GM15510 (cell line): ENCODE data around the gene UTP14C.

Source experiments
- POLR2A ChIP-seq: IDR thresholded peaks from 3 replicates; pipeline ENCODE4 v1.6.1; 2011; ENCODE audit warnings: borderline replicate concordance; ENCODE audit not compliant: insufficient read length; ENCODE audit errors: extremely low read depth

Gene UTP14C

DNA sequence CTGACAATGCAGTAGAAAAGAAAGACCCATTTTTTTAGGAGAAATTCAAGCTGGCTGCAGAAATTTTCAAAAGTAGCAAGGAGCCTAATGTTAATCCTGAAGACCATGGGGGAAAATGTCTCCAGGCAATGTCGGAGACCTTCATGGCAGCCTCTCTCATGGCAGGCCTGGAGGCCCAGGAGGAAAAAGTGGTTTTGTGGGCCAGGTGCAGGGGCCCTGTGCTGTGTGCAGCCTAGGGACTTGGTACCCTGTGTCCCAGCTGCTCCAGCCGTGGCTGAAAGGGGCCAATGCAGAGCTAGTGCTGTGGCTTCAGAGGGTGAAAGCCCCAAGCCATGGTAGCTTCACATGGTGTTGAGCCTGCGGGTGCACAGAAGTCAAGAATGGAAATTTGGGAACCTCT is 8.2 kb upstream of the UTP14C start:
- no peak for TF ChIP-seq POLR2A

GRCh38 chr13:52020191-52020590 is 4.3 kb upstream of the UTP14C start:
- TF ChIP-seq POLR2A = no peak

DNA sequence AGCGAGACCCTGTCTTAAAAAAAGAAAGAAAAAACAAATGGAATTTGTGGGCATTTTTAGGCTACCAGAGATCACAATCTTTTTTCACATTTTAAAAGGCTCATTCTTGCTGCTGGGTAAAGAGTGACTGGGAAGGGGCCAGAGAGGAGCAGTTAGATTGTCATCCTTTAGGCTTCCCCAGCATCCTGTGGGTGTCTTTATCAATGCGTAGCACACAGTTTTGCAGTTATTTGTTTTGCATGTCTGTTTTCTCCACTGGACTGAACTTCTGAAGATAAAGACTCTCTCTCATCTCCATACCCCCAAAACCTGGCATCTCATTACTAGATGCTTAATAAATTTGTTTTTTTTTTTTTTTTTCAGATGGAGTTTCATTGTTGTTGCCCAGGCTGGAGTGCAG is 2.1 kb upstream of the UTP14C start:
- no peak for TF ChIP-seq POLR2A

DNA sequence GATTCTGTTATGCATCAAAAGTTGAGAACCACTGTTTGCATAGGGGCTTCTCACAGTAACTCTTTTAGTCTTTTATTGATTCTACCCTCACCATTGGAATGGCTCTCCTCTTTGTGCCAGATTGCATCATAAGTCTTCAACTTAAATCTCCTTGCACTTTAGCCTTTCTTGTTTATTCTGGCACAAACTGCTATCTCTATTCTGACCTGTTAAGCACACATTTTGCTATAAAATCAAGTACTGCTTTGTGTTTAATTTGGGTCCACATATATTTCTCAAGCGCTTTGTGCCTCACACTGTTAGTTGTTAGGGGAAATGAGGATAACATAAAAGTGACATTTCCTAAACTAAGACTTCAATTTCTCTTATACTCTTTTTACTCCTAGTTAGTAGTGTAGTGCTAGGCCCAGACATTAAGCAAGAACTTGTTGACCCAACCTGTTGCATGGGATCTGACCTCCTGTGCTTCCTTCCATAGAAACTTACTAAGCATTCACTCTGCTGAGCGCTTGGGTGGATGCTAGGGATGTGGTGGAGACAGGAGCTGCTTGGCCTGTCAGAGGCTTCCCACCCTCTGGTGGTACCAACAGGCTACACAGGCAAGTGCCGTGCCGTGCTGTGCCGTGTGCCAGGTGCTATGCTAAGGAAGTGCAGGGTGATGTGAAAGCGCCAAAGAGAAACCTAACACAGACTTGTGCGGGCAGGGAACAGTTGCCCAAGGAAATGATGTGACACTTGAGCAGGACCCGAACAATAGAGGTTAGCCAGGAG is 1.2 kb downstream of the UTP14C start:
- no peak for TF ChIP-seq POLR2A

DNA sequence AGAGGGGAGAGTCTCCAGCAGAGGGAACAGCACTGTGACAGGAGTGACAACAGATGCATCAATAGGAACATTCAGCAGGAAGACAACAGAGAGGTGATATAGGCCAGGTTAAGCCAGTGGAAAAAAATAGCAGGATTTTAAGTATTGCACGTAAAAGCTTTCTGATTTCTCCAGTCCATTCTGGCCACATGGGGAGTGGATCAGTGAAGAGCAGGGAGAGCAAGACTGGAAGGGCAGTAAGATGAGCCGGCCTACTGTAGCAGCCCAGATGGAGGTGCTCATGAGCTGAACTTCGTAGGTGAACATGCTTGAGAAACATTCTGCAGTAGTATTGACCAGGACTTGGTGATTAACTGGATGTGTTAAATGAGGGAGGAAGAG is 1.7 kb downstream of the UTP14C start:
- TF ChIP-seq POLR2A = no peak

DNA sequence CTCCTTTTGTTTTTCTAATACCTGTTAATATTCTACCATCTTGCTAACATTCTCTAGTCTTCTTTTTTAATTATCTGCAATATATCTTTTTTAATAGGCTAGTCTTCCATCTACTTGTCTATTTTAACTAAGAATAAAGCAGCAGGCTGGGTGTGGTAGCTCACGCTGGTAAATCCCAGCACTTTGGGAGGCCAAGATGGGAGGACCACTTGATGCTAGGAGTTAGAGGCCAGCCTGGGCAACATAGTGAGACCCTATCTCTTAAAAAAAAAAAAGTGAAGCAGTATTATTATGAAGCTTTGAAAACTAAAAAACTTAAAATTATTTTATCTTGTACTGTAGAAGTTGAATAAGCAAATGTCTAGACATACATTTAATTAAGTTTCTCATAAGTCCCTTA is 3.3 kb downstream of the UTP14C start:
- no peak for TF ChIP-seq POLR2A

GRCh38 chr13:52029569-52029968 is 5.1 kb downstream of the UTP14C start:
- no peak for TF ChIP-seq POLR2A

DNA sequence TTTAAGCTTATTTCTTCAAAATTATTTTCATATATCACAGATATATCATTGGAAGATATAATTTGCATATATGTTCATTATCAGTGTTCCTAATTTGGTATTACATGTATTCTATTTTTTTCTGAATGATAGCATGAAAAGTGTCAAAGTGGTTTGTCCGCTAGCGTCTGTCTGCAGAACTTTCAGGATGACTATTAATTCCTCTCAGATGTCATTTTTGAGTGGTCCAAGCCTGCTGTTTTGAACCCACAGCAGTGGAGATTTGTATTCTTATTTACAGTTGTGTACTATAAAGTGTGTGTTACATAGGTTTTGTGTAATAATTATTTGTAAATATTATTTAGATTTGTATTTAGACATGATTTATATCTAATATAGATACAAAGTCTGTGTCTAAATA is 8.5 kb downstream of the UTP14C start:
- TF ChIP-seq POLR2A = no peak

DNA sequence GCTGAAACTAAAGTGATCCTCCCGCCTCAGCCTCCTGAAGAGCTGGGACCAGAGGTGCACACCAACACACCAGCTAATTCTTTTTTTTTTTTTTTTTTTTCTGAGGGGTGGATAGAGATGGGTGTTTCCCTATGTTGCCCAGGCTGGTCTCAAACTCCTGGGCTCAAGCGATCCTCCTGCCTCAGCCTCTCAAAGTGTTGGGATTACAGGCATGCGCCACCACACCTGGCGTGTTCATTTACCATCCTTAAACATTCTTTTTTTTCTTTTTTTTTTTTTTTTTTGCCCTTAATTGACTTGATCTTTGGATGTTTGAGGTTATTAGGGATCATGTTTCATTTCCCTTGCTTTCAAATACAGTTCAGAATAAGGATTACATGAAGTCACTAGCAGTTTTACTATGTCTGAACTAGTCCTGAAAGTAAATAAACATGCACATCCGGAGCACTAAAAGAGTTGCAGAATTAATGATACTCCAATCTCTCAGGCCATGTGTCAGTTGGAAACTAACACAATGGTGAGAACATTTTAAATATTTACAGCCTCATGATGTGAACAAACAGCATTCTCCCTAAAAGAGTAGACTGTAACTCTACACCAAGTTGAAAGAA is 10.2 kb downstream of the UTP14C start:
- no peak for TF ChIP-seq POLR2A

- TF ChIP-seq POLR2A = no peak
Measured at GRCh38 chr13:52036037-52036436, 11.5 kb downstream of the UTP14C start.

GRCh38 chr13:52043675-52044074 is 19.2 kb downstream of the UTP14C start:
- TF ChIP-seq POLR2A = no peak

GRCh38 chr13:52047463-52047862 is 23.0 kb downstream of the UTP14C start:
- no peak for TF ChIP-seq POLR2A

- TF ChIP-seq POLR2A = no peak
Measured at GRCh38 chr13:52048516-52048915, 24.0 kb downstream of the UTP14C start.

DNA sequence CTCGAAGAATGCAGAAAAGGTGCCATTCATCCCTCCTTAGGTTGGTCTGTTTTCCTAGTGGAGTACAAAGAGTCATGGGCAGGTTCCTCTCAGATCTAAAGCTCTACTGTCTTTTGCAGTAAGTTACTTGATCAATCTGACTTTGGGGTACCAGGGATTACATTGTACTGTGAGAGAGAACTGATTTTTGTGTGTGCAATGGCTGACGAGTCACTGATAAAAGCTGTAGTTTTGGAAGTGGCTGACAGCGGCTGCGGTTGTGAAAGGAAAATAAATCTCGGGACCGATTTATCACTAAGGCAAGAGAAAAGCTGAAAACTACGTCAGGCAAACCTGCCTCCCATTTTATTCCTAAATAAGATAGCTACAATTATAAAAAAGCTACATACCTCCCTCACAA is 26.9 kb downstream of the UTP14C start:
- no peak for TF ChIP-seq POLR2A

GRCh38 chr13:52053460-52053859 is 29.0 kb downstream of the UTP14C start:
- TF ChIP-seq POLR2A = no peak

- no peak for TF ChIP-seq POLR2A
Measured at GRCh38 chr13:52061587-52061986, 37.1 kb downstream of the UTP14C start.
